HL-60 (cell line): Measurements from ENCODE around the gene COL6A3.

Experiments
- DNase-seq, 2 experiments: peaks; one replicate each; pipeline ENCODE4 v3.0.0-alpha.2; 2010 to 2020; ENCODE audit warnings: low read depth in 1 of 2, low spot score in 1 of 2
- H3K27ac ChIP-seq: fragments of 250-450 bp; sonication (Bioruptor Pico); replicated peaks from 2 replicates; pipeline ENCODE4 v1.5.1; 2020; ENCODE audit warnings: mild to moderate bottlenecking, moderate library complexity
- H3K27me3 ChIP-seq: fragments of 250-450 bp; sonication (Bioruptor Pico); 2 replicates; pipeline ENCODE4 v1.5.1; 2021; ENCODE audit warnings: mild to moderate bottlenecking, moderate library complexity; ENCODE audit not compliant: insufficient read depth, poor library complexity, severe bottlenecking
- H3K4me3 ChIP-seq: replicated peaks from 2 replicates; pipeline ENCODE4 v1.5.1; 2011; ENCODE audit warnings: mild to moderate bottlenecking, control low read depth, low read length; ENCODE audit not compliant: insufficient read depth
- GABPA ChIP-seq: IDR thresholded peaks from 2 replicates; pipeline ENCODE4 v1.6.1; 2012; ENCODE audit warnings: low read depth
- POLR2AphosphoS5 ChIP-seq: IDR thresholded peaks from 2 replicates; pipeline ENCODE4 v1.6.1; 2012; ENCODE audit warnings: low read depth
- SPI1 ChIP-seq: IDR thresholded peaks from 2 replicates; pipeline ENCODE4 v1.6.1; 2012; ENCODE audit warnings: low read depth, mild to moderate bottlenecking, borderline replicate concordance
- TF ChIP-seq, protein P1 (sequence below): IDR thresholded peaks from one replicate; pipeline ENCODE4 v1.5.1; 2011; ENCODE audit warnings: low read length, control low read depth, inconsistent platforms; ENCODE audit not compliant: insufficient read depth
- TF ChIP-seq, protein P2 (sequence below): IDR thresholded peaks from 2 replicates; pipeline ENCODE4 v1.6.1; 2012; ENCODE audit warnings: low read depth; ENCODE audit not compliant: insufficient replicate concordance

Gene COL6A3

DNA sequence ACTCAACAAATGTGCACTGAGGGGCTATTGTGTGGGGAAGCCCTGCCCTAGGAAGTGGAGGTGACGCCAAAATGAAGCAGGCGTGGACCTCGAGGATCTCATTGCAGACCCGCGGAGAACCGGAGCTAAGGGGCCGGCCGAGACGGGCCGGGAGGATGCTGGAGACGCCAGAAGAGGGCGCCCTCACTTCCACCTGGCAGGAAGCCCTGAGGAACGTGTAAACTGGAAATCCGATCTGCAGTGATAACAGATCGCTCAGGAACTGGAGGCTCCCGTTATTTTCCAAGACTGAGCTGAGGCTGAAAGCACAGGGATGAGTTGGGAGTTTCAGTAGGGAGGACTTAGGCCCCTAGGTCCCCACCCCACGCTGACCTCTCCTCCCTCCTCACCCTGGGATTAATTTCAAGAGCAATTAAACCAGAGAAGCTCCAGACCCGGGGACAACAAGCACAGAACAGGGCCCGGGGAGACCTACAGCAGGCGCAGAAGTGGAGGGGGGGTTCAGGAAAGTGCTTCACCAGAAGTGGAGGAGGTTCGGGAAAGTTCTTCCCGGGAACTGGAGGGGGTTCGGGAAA is 7.7 kb upstream of the COL6A3 start:
- peak; percentile 3 to 45 for DNase-seq
- H3K27me3 ChIP-seq: peaks cover 6% of the 10 kb centered on the region
- no peak for TF ChIP-seq GABPA
- peak; percentile 21; the same call in 1 of the 2 replicates for TF ChIP-seq SPI1
- TF ChIP-seq, protein P1, sequence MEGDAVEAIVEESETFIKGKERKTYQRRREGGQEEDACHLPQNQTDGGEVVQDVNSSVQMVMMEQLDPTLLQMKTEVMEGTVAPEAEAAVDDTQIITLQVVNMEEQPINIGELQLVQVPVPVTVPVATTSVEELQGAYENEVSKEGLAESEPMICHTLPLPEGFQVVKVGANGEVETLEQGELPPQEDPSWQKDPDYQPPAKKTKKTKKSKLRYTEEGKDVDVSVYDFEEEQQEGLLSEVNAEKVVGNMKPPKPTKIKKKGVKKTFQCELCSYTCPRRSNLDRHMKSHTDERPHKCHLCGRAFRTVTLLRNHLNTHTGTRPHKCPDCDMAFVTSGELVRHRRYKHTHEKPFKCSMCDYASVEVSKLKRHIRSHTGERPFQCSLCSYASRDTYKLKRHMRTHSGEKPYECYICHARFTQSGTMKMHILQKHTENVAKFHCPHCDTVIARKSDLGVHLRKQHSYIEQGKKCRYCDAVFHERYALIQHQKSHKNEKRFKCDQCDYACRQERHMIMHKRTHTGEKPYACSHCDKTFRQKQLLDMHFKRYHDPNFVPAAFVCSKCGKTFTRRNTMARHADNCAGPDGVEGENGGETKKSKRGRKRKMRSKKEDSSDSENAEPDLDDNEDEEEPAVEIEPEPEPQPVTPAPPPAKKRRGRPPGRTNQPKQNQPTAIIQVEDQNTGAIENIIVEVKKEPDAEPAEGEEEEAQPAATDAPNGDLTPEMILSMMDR: peak; percentile 53
- H3K4me3 ChIP-seq: no peak overlapping the region
- no peak overlapping the region for H3K27ac ChIP-seq

DNA sequence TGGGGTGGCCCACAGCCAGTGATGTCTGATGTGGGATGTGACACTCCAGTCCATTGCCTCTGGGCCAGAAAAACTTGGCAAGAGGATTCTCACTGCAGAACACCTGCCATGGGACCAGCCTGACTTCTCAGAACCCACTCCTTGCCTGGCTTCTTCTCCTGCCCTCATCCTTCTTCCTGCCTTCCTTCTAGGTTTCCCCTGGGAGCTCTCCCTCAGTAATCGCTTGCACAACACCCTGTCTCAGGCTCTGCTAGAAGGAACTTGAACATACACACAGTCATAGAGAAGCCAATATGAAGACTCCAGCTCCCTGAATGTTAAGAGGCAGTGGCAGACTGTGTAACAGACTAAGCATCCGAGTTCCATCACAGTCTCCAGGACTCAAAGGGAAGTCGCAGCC is 4.3 kb upstream of the COL6A3 start:
- Histone ChIP-seq H3K27me3 (peaks cover 4% of the 10 kb centered on the region), H3K27ac (no peak overlapping the region), H3K4me3 (no peak overlapping the region)
- DNase-seq: no peak
- TF ChIP-seq, protein P1: no peak
- TF ChIP-seq POLR2AphosphoS5 (no peak), GABPA (no peak), SPI1 (no peak)
- TF ChIP-seq, protein P2, sequence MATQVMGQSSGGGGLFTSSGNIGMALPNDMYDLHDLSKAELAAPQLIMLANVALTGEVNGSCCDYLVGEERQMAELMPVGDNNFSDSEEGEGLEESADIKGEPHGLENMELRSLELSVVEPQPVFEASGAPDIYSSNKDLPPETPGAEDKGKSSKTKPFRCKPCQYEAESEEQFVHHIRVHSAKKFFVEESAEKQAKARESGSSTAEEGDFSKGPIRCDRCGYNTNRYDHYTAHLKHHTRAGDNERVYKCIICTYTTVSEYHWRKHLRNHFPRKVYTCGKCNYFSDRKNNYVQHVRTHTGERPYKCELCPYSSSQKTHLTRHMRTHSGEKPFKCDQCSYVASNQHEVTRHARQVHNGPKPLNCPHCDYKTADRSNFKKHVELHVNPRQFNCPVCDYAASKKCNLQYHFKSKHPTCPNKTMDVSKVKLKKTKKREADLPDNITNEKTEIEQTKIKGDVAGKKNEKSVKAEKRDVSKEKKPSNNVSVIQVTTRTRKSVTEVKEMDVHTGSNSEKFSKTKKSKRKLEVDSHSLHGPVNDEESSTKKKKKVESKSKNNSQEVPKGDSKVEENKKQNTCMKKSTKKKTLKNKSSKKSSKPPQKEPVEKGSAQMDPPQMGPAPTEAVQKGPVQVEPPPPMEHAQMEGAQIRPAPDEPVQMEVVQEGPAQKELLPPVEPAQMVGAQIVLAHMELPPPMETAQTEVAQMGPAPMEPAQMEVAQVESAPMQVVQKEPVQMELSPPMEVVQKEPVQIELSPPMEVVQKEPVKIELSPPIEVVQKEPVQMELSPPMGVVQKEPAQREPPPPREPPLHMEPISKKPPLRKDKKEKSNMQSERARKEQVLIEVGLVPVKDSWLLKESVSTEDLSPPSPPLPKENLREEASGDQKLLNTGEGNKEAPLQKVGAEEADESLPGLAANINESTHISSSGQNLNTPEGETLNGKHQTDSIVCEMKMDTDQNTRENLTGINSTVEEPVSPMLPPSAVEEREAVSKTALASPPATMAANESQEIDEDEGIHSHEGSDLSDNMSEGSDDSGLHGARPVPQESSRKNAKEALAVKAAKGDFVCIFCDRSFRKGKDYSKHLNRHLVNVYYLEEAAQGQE: no peak

DNA sequence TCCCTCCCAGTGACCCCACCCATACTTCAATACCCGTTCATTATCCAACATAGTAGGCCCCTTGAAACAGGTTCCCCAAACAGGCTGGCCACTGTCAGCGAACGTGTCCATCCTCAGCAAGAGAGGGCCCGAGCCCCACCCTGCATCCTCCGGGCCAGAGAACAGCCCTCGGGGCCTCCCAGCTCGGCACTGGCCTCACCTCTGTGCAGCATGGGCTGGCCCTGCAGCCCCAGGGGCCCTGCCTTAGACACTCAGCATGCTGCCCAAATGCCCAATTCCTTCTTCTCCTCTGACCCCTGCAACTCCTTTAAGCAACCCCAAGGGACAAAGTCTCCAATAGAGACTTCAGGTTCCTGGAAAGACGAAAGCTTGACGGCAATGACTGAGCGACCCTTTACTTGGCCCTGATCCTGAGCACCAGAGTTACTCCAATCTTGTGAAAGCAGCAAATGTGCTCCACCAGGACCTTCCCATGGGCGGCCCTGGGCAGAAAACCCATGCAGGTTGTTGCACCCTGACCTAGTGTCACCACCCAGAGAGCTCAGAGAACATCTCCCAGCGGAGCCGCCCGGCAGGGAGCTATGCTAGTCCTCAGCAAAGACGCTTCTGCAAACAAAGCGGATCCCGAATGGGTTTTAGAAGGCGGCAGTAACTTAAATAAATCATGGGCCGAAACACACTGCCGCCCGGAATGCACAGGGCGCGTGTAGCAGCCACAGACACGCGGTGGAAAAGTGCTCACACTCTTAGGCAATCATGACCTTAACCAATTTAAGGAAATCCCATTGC is 782 bp downstream of the COL6A3 start:
- TF ChIP-seq, protein P2: no peak
- TF ChIP-seq GABPA (no peak), POLR2AphosphoS5 (no peak), SPI1 (no peak)
- TF ChIP-seq, protein P1: no peak
- peaks cover 10% of the 10 kb centered on the region for H3K27me3 ChIP-seq
- no peak overlapping the region for H3K4me3 ChIP-seq
- no peak for DNase-seq
- H3K27ac ChIP-seq: no peak overlapping the region
